ENCODE data around the gene CDH20. TPM values are rescaled to one million over a fixed set of nuclear protein-coding genes. Genes with fewer than 3 reads are reported as not detected.
A peak's percentile ranks its signal among the peaks of the same experiment; 100 is the strongest.

The CDH20 gene
- total and polyA plus RNA-seq, 2 of the 4 experiments (the other 2 are of a cell fraction) = not detected

GRCh38 chr18:61589053-61589723 lies 256.0 kb downstream of the CDH20 start:
- no peak overlapping the region for H4K91ac ChIP-seq (ENCODE audit: insufficient read depth, low read depth, low read length)
- no peaks in the 10 kb centered on the region for H3K79me1 ChIP-seq (ENCODE audit: low read depth in 1 of 2, low read length in 2 of 2)
- peak overlapping the region; percentile 60; the same call in 1 of the 2 replicates for H3K14ac ChIP-seq (replicated peaks; ENCODE audit: low read depth, low read length)
- no peaks in the 10 kb centered on the region for H3K9me3 ChIP-seq (ENCODE audit: control insufficient read depth, insufficient read depth, low read length)
- no peak overlapping the region for H3K4me2 ChIP-seq (ENCODE audit: low read depth, low read length)
- TF ChIP-seq CTCF (conservative IDR thresholded peaks at IDR 0.05; ENCODE audit: low read depth, low read length) (no peak), CEBPB (IDR thresholded peaks at IDR 0.05; ENCODE audit: low read depth, low read length) (peak; percentile 50; the same call in 1 of the 2 replicates)
- H3K27me3 ChIP-seq (ENCODE audit: control insufficient read depth, insufficient read depth, low read length) = no peaks in the 10 kb centered on the region
- no peak overlapping the region for H3K56ac ChIP-seq (ENCODE audit: extremely low read depth, insufficient read depth, low read length)
- dilution Hi-C loops (cut with HindIII; ENCODE audit: low sequenced_read_pairs, unreplicated experiment) (no loop called here), in situ Hi-C loops (cut with MboI; ENCODE audit: low sequenced_read_pairs) (no loop called here), intact Hi-C loops (cut with micrococcal nuclease) (loop anchor here (2.0 to 10.0 kb wide), 2 partner anchors 48 to 446 kb away; no protein-coding TSS in a partner anchor)
- H2AK5ac ChIP-seq (ENCODE audit: low read depth, low read length) = no peak overlapping the region
- ATAC-seq (ENCODE audit: low read depth) (peak; percentile 54), DNase-seq (peak; percentile 20)
- peaks cover 9% of the 10 kb centered on the region for H3K4me1 ChIP-seq (ENCODE audit: control insufficient read depth, insufficient read depth, low read length)
- H2BK120ac ChIP-seq (ENCODE audit: low read depth, low read length) = 0 out of 2 replicates have a peak overlapping the region, but pooled peaks have one; percentile 16
- no peaks in the 10 kb centered on the region for H3K36me3 ChIP-seq (ENCODE audit: control insufficient read depth, insufficient read depth, low read length)
- H2BK20ac ChIP-seq (ENCODE audit: low read depth, low read length) = peak overlapping the region; percentile 27
- H3K9ac ChIP-seq (ENCODE audit: low read depth, low read length) = no peak overlapping the region
- POLR2A ChIA-PET (ENCODE audit: unreplicated experiment) = no interaction called here
- no TSS peak for BruUV-seq (replicated peaks)
- no peak overlapping the region for H3K4me3 ChIP-seq (ENCODE audit: insufficient read depth, low read depth, low read length)
- 0 out of 3 replicates have a peak overlapping the region, but pooled peaks have one; percentile 19 for H2BK15ac ChIP-seq (ENCODE audit: low read depth, low read length)
- no peak overlapping the region for H2AK9ac ChIP-seq (replicated peaks; ENCODE audit: low read depth, low read length, poor library complexity)
- no peaks in the 10 kb centered on the region for H4K20me1 ChIP-seq (ENCODE audit: insufficient read depth, low read length)
- H2BK5ac ChIP-seq (ENCODE audit: low read depth, low read length, poor library complexity, severe bottlenecking) = no peak overlapping the region
- peaks cover 13% of the 10 kb centered on the region for H3K9me1 ChIP-seq (ENCODE audit: insufficient read depth, low read length)
- H4K8ac ChIP-seq (ENCODE audit: low read depth in 2 of 2, low read length in 2 of 2) = peak overlapping the region in 1 of 2 experiments; percentile 24; a peak in 1 of 4 replicates
- no peak overlapping the region for H3K27ac ChIP-seq (ENCODE audit: insufficient read depth, low read length)
- no CpG with 5 or more reads among the region's 6 CpGs for WGBS, 2 experiments (ENCODE audit: extremely low coverage in 2 of 2, insufficient read length in 1 of 2)
- H3K18ac ChIP-seq (ENCODE audit: low read depth, low read length) = no peak overlapping the region; the same call in 1 of the 2 replicates
- H3K23ac ChIP-seq (ENCODE audit: low read depth, low read length) = no peak overlapping the region
- CTCF ChIA-PET = no interaction called here
- H3K4ac ChIP-seq (ENCODE audit: low read depth, low read length) = peak overlapping the region; percentile 38; the same call in 1 of the 2 replicates
- no peak overlapping the region for H4K5ac ChIP-seq (ENCODE audit: low read depth, low read length)
- no peak overlapping the region for H2AFZ ChIP-seq (replicated peaks; ENCODE audit: low read length, poor library complexity)
